WTC11 (cell line): ENCODE results near the gene SLC35F1.

Source experiments
- ATF1 ChIP-seq: sonication (generic); formaldehyde crosslinking; IDR thresholded peaks from 2 replicates; pipeline ENCODE4 v1.8.1; 2023; ENCODE audit warnings: mild to moderate bottlenecking, moderate library complexity, missing genetic modification reagents
- CREB1 ChIP-seq: sonication (generic); formaldehyde crosslinking; IDR thresholded peaks from 2 replicates; pipeline ENCODE4 v1.8.0; 2023; ENCODE audit warnings: mild to moderate bottlenecking, missing genetic modification reagents
- NFYB ChIP-seq: sonication (generic); formaldehyde crosslinking; conservative IDR thresholded peaks from 2 replicates; pipeline ENCODE4 v1.8.0; 2022; ENCODE audit warnings: low read depth, missing genetic modification reagents
- NR2C2 ChIP-seq: sonication (generic); formaldehyde crosslinking; IDR thresholded peaks from 2 replicates; pipeline ENCODE4 v1.8.0; 2022; ENCODE audit warnings: mild to moderate bottlenecking, missing genetic modification reagents
- NR3C1 ChIP-seq: sonication (generic); formaldehyde crosslinking; conservative IDR thresholded peaks from 2 replicates; pipeline ENCODE4 v1.8.1; 2023; ENCODE audit warnings: low read depth, mild to moderate bottlenecking, missing genetic modification reagents
- TF ChIP-seq, protein P1 (sequence below): sonication (generic); formaldehyde crosslinking; IDR thresholded peaks from 2 replicates; pipeline ENCODE4 v1.8.0; 2022; ENCODE audit warnings: missing genetic modification reagents
- TF ChIP-seq, protein P2 (sequence below): fragments of 200-600 bp; IDR thresholded peaks from 2 replicates; pipeline ENCODE4 v1.8.0; 2022; ENCODE audit warnings: antibody characterized with exemption
- TF ChIP-seq, protein P3 (sequence below): sonication (generic); formaldehyde crosslinking; IDR thresholded peaks from 2 replicates; pipeline ENCODE4 v1.8.0; 2022; ENCODE audit warnings: mild to moderate bottlenecking, missing genetic modification reagents
- TF ChIP-seq, protein P4 (sequence below): sonication (generic); formaldehyde crosslinking; IDR thresholded peaks from 2 replicates; pipeline ENCODE4 v1.8.1; 2023; ENCODE audit warnings: mild to moderate bottlenecking, missing genetic modification reagents, moderate library complexity

DNA sequence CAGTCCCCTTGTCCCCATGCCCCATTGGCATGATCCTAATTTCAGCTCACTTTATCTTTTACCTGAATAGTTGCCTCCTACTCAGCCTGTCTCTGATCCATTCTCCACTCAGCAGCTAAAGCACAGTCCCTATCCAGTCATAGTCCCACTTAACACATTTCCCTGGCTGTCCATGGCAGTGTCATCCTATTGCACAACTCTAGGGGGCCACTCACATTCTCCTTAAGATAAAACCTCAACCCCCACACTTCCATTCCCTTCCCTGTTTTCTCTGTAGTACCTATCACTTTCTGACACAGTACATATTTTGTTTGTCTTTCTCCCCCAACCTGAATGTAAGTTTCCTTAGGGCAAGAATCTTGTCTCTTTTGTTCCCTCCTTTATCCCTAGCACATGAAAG, 420.2 kb downstream of the SLC35F1 start:
- TF ChIP-seq, protein P1, sequence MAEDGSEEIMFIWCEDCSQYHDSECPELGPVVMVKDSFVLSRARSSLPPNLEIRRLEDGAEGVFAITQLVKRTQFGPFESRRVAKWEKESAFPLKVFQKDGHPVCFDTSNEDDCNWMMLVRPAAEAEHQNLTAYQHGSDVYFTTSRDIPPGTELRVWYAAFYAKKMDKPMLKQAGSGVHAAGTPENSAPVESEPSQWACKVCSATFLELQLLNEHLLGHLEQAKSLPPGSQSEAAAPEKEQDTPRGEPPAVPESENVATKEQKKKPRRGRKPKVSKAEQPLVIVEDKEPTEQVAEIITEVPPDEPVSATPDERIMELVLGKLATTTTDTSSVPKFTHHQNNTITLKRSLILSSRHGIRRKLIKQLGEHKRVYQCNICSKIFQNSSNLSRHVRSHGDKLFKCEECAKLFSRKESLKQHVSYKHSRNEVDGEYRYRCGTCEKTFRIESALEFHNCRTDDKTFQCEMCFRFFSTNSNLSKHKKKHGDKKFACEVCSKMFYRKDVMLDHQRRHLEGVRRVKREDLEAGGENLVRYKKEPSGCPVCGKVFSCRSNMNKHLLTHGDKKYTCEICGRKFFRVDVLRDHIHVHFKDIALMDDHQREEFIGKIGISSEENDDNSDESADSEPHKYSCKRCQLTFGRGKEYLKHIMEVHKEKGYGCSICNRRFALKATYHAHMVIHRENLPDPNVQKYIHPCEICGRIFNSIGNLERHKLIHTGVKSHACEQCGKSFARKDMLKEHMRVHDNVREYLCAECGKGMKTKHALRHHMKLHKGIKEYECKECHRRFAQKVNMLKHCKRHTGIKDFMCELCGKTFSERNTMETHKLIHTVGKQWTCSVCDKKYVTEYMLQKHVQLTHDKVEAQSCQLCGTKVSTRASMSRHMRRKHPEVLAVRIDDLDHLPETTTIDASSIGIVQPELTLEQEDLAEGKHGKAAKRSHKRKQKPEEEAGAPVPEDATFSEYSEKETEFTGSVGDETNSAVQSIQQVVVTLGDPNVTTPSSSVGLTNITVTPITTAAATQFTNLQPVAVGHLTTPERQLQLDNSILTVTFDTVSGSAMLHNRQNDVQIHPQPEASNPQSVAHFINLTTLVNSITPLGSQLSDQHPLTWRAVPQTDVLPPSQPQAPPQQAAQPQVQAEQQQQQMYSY (CRISPR knock-in tag): no peak
- TF ChIP-seq NR3C1 (no peak), CREB1 (no peak), NR2C2 (CRISPR knock-in tag) (no peak), NFYB (CRISPR knock-in tag) (no peak), ATF1 (CRISPR knock-in tag) (no peak)
- TF ChIP-seq, protein P2, sequence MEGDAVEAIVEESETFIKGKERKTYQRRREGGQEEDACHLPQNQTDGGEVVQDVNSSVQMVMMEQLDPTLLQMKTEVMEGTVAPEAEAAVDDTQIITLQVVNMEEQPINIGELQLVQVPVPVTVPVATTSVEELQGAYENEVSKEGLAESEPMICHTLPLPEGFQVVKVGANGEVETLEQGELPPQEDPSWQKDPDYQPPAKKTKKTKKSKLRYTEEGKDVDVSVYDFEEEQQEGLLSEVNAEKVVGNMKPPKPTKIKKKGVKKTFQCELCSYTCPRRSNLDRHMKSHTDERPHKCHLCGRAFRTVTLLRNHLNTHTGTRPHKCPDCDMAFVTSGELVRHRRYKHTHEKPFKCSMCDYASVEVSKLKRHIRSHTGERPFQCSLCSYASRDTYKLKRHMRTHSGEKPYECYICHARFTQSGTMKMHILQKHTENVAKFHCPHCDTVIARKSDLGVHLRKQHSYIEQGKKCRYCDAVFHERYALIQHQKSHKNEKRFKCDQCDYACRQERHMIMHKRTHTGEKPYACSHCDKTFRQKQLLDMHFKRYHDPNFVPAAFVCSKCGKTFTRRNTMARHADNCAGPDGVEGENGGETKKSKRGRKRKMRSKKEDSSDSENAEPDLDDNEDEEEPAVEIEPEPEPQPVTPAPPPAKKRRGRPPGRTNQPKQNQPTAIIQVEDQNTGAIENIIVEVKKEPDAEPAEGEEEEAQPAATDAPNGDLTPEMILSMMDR: no peak
- TF ChIP-seq, protein P3, sequence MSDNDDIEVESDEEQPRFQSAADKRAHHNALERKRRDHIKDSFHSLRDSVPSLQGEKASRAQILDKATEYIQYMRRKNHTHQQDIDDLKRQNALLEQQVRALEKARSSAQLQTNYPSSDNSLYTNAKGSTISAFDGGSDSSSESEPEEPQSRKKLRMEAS (CRISPR knock-in tag): no peak
- TF ChIP-seq, protein P4, sequence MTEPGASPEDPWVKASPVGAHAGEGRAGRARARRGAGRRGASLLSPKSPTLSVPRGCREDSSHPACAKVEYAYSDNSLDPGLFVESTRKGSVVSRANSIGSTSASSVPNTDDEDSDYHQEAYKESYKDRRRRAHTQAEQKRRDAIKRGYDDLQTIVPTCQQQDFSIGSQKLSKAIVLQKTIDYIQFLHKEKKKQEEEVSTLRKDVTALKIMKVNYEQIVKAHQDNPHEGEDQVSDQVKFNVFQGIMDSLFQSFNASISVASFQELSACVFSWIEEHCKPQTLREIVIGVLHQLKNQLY: no peak
